Superior temporal gyrus (tissue), 1 donor: Measurements from ENCODE around the gene NCKAP5.
"Not testable (repeated sequence)": the region's sequence is repeated elsewhere in the genome, so short reads cannot be mapped to it uniquely, and the experiment has no call there.

Experiments
- DNase-seq: peaks from one replicate; pipeline ENCODE4 v3.0.0-alpha.2; 2016; ENCODE audit errors: extremely low spot score

Gene NCKAP5

GRCh38 chr2:133497270-133497893 is 70.9 kb downstream of the NCKAP5 start:
- peak; percentile 27 for DNase-seq

DNA sequence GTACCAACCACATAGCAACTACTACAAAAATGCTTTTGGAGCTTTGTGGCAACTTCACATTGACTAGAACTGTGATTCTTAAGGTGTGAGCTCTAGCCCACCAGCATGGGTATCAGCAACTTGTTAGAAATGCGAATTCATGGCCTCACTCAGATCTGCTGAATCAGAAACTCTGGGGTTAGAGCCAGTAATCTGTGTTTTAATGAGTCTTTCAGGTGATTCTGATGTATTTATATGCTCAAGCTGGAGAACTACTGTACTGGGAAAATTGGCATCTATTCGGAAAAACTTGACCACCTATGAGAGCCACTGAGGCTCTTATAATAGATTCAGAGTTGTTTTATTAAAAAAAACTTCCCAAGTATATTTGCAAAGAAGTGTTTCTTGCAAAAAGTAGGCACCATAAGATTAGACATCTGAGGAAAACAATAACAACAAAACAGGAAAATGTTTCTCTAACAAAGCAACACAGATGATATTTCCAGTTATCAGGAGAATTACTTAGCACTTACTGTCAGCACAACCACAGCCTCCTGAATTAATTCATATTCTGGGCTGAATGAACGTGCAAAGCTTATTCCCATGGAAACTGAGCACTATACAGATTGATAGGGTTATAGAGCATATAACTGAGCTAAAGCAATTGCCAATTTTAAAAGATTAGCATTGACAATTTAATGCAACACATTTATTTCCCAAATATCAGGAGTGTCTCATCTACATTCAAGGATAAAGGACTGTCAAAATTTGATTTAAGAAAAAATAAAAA is 71.6 kb downstream of the NCKAP5 start:
- DNase-seq, result no peak

DNA sequence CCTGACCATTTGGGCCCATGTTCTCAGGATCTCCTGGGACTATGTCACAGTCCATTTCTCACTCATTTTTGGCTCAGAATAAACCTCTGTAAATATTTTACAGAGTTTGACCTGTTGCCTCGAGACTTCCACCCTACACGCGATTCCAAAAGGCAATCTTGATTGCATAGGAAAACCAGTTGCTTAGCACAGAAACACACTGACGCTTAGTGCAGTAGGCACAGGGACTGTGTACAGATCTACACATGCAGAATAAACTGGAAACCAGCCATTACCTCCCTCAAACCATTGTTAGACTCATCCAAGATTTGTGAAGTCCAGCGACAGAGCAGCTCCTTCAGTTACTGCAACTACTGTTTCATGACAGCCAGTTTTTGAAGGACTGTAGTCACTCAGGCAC is 73.0 kb downstream of the NCKAP5 start:
- no peak for DNase-seq

GRCh38 chr2:133492719-133493380 is 75.4 kb downstream of the NCKAP5 start:
- no peak for DNase-seq

DNA sequence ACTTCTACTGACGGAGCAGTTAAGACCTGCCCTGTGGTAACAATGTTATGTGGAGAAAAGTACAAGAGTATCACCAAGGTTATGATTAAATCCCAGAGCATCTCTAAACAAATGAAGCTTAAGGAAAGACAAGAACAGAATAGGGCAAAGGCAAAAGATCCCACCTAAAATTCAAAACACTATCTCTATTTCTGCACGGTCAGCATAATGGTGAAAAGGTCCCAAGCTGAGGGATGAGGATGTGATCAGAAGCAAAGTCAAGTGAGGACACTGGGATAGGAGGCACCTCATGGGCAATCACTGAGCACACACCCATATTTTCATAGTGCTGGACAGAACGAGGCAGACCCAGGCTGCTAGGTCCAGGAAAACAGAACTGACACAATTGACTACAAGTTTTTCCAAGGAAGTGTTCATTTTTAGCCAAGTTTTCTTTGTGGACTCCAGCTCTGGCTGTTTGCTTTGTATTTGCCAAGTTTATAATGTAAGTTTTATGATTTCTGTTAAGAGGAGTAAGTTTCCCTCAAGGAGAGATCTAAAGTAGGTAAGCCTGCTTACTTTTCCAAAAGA is 77.8 kb downstream of the NCKAP5 start:
- no peak for DNase-seq

DNA sequence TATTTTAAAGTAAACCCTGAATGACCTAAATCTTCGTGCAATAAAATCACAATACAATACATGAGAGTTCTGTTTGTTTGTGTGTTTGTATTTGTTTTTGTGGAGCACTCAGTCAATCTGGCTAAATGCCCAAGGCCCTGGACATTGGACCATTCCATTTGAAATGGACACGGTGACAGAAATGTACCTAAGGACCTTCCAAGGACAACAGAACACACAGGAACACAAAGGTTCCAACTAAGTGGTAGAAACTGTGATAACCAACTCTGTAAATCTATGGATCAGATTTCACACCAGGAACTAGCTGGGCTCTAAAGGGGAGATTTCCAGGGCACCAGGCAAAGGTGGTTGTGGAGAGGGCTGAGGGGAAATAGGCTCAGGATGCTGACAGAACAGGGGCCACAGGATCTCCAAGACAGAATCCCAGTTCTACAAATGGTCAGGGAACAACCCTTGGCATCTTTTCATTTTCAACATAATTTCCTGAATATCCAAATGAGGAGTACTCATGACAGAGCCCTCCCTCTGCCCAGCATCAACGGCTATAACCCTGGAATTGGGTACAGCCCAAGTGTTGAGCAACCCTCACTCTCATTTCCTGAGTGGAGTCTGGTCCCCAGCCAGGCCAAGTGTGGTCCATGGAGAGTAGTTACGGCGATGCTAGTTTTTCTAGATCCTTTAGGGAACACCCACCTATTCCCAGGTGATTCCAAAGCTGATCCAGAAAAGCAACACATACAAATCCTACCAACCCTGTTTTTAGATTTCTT is 78.4 kb downstream of the NCKAP5 start:
- DNase-seq, result no peak

DNA sequence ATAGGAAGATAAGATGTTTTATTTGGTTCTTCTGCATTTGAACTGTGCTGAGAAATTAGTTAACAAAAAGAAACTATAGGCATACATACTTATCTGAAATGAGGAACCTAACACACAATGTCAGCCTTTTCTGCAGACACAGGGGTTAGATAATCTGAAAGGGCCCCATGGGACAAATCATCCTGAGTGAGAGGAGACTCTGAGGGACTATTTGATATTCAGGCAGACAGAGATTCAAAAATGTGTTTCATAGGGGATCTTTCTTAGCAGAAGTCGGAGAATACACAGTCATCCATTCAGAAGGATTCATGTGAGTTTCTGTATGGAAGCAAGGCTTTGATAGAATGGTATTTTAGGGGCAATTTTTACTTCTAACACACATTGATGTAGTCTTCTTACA is 79.1 kb downstream of the NCKAP5 start:
- no peak for DNase-seq

- DNase-seq, result peak; percentile 82
Observed at GRCh38 chr2:133486771-133487191, 81.5 kb downstream of the NCKAP5 start.

DNA sequence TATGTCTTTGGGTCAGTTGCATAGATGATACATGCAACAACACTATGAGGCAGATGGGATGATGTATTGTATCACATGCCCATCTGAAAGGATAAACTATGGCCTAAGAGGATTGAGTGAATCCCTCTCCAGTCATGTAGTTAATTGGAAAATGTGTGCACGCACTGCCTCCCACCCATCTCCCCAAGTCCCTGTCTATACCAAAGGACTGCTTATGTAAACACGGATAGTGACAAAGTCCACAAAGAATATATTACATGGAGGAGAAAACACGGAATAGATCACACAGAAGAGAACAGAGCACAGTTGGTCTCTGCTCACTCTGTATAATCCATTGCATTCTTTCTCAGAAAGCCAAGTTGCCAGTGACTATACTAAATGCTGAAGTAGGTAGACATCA is 82.4 kb downstream of the NCKAP5 start:
- DNase-seq, result no peak

DNA sequence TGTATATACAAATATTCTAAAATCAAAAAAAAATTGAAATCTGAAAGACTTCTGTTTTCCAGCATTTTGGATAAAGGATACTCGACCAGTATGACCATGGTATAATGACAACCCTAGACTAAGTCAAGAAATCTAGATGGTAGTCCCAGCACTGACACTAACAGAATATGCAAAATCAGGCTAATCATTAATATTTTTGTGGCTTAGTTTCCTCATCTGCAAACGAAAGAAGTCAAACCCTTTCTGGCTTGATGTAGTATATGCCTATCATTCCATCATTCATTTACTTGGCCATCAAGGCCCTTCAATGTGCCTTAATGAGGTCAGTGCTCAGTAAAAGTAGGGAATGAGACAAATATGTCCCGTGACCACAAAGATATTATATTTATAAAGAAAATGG is 83.5 kb downstream of the NCKAP5 start:
- no peak for DNase-seq

DNA sequence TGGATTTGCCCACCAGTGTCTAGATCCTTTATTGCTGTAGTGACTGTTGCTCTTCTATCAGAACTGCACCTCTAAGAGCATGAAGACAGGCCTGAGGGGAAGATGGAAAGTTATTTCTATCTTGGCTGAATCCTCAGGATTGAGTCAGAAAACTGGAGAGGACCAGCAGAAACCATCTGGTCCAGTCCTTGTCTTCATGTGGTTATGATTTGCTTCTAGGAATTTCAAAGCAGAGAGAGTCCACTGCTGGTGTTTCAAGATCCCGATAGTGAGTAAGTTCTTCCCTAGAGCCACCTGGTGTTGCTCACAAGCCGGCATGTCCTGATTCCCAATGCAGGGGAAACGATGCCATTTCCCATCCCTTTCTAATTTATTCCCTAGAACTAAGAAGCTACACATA is 84.2 kb downstream of the NCKAP5 start:
- no peak for DNase-seq

GRCh38 chr2:133483181-133483580 is 85.1 kb downstream of the NCKAP5 start:
- no peak for DNase-seq

DNA sequence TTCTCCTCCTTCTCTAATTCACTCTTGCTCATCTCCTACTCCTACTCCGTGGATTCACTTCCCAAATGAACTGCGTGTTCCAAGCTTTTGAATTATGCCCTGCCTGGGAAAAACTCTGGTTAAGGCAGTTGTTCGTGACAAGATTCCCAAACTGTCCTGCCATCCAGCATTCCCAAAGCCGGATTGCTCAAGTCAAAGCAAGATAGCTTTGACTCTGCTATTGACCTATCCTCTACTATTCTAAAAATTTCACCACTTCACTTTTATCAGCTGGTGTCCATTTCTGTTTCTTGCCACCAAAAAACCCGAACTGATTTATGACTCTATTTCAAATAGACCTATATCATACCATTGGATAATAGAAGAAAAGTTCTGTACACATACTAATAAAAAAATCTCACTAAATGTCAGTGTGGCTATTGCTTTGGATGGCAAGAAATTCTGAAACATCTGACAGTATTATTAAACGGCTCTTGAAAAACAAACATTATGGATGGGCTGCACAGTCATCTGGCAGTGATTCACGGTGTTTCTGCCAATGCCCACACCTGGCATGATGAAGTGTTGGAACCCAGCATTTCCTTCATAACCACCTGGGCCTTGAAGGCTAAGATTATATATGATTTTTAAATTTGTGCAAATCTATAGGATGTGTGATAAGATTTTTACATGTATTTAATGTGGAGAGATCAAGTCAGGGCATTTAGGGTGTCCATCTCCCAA is 87.4 kb downstream of the NCKAP5 start:
- DNase-seq, result no peak

GRCh38 chr2:133477616-133477990 is 90.7 kb downstream of the NCKAP5 start:
- DNase-seq, result no peak

- no peak for DNase-seq
Observed at GRCh38 chr2:133476931-133477615, 91.2 kb downstream of the NCKAP5 start.

DNA sequence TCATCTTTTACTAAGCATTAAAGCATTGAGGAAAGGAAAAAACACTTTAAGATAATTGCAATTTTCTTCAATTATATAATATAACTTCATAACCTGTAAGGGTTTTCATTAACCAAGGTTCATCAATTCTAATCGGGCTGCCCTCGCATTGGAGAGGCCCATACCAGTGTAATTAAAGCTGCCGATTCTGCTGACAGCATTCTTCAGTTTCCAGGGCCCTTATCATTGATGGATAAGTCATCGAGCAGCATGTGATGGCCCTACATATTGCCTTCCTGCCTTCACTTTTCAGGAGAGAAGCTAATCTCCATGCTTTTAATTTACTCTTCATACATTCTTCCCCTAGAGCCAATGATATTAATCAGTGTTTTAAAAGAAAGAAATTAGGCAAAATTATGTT is 92.0 kb downstream of the NCKAP5 start:
- DNase-seq, result no peak

DNA sequence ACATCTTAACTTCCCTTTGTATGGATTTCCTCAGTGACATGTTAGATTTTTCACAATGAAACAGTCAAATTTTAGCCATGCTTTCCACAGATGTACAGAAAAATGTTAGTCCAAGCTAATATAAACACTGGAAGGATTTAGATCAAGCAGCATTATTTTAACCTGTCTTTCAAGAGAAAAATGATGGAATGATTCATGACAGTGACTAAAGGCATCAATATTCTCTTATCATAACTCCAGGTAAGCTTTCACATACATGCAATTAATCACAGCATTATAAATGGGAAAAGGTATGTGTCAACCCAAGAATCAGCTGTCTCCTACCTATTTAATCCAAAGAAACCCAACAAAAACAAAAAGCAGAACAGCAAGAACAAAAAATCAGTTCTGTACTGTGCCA is 92.7 kb downstream of the NCKAP5 start:
- DNase-seq, result no peak

- DNase-seq, result not testable (repeated sequence)
Observed at GRCh38 chr2:133470446-133470845, 97.8 kb downstream of the NCKAP5 start.

DNA sequence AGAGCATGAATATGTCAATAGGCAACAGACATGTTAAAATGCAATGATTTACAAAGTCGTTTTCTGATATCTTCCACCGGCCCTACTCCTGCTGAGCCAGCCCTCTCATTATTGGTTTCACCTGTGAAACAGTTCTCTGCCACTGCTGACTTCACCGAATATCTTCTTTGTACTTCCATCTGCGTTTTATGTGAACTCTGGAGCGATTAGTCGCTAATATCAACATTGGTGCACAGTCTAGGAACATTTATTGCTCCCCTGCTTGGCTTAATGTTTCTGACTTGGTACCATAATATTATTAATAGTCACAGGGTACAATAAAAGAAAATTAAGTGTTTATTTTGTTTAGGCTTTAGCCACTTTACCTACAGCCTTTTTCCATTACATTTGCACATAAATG is 105.5 kb downstream of the NCKAP5 start:
- no peak for DNase-seq

DNA sequence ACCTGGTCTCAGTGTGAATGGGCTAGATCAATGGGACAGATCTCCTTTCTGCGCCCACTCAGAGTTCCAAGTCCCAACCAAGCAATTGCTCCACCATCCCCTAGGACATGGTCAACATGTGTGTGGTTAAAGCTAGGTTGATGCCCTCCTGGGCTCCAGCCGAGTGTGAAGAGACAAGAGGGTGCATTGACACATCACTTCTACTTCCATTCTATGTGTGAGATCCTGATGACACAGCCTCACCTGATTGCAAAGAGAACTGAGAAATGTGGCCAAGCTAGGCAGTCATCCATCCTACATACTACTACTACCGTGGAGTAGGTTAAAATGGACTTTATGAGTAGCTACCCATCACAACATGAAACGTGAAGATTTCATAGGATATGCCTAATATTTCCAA is 106.8 kb downstream of the NCKAP5 start:
- DNase-seq, result no peak

GRCh38 chr2:133459590-133459989 is 108.7 kb downstream of the NCKAP5 start:
- no peak for DNase-seq
